Choroid plexus epithelial cell (primary cell): Measurements from ENCODE around the gene NSFL1C.
A peak's percentile ranks its signal among the peaks of the same experiment; 100 is the strongest.

Experiments
- DNase-seq: peaks from one replicate; pipeline ENCODE4 v3.0.0-alpha.2; 2010; ENCODE audit warnings: low read depth
- H3K4me3 ChIP-seq: 2 replicates; pipeline ENCODE4 v1.5.1; 2011; ENCODE audit warnings: low read depth, mild to moderate bottlenecking, control low read depth, low read length, moderate library complexity
- TF ChIP-seq, protein P1 (sequence below): conservative IDR thresholded peaks from 2 replicates; pipeline ENCODE4 v1.5.1; 2011; ENCODE audit warnings: low read depth, mild to moderate bottlenecking, control low read depth, inconsistent platforms, low read length, moderate library complexity

NSFL1C gene

DNA sequence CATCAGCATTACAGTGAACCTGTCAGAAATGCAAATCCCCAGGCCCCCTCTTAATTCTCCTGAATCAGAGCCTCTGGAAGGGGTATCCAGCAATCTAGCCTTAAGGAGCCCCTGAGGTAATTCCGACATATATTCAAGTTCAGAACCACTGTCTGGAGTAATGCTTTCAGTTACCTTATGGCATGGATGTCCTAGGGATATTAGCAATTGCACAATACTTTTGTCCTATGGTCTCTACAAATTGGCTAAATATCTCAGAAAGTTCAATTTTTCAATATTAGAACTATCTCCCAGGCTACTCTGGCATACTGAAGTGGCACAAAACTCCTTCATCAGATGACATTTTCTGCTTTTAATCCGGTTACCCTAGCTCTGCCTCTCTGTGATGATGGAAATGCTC, 6.4 kb downstream of the NSFL1C start:
- no peak for DNase-seq
- TF ChIP-seq, protein P1, sequence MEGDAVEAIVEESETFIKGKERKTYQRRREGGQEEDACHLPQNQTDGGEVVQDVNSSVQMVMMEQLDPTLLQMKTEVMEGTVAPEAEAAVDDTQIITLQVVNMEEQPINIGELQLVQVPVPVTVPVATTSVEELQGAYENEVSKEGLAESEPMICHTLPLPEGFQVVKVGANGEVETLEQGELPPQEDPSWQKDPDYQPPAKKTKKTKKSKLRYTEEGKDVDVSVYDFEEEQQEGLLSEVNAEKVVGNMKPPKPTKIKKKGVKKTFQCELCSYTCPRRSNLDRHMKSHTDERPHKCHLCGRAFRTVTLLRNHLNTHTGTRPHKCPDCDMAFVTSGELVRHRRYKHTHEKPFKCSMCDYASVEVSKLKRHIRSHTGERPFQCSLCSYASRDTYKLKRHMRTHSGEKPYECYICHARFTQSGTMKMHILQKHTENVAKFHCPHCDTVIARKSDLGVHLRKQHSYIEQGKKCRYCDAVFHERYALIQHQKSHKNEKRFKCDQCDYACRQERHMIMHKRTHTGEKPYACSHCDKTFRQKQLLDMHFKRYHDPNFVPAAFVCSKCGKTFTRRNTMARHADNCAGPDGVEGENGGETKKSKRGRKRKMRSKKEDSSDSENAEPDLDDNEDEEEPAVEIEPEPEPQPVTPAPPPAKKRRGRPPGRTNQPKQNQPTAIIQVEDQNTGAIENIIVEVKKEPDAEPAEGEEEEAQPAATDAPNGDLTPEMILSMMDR = no peak
- H3K4me3 ChIP-seq = no peak overlapping the region

DNA sequence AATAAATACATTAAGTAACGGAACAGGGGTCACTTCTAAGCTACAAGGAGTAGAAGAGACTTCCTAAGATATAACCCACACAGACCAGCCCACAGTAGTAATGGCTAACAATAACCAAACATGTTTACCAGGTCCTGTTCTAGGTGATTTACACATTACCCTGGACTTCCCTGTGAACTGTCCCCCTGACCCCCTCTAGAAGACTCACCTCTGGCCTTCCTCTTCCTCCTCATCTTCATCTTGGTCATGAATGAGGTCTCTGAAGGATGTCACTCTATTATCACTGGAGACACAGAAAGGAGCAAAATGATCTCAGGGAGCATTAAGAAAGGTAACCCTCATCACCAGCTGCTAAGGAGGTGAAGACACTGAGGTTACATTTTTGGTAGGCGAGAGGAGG, 8.7 kb downstream of the NSFL1C start:
- DNase-seq = no peak
- H3K4me3 ChIP-seq = no peak overlapping the region
- TF ChIP-seq, protein P1 = no peak

DNA sequence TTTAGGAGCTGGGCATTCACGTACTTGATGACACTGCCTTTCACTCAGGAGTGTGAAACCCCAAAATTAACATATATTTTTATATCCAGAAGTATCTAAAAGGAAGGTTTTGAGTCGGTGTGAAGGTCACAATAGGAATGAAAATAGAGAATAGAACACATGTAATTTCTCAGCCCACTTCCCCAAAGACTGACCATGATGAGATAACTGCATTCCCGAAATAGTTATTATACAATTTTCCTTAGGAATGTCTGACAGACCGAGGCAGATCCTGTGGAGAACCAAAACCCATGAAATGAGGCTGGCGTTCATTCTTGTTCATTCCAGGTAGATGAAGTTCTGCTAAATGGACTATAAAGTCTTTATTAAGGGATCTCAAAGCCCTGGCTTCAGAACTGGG, 10.3 kb downstream of the NSFL1C start:
- peak; percentile 69 for DNase-seq
- TF ChIP-seq, protein P1 = no peak
- no peak overlapping the region for H3K4me3 ChIP-seq

DNA sequence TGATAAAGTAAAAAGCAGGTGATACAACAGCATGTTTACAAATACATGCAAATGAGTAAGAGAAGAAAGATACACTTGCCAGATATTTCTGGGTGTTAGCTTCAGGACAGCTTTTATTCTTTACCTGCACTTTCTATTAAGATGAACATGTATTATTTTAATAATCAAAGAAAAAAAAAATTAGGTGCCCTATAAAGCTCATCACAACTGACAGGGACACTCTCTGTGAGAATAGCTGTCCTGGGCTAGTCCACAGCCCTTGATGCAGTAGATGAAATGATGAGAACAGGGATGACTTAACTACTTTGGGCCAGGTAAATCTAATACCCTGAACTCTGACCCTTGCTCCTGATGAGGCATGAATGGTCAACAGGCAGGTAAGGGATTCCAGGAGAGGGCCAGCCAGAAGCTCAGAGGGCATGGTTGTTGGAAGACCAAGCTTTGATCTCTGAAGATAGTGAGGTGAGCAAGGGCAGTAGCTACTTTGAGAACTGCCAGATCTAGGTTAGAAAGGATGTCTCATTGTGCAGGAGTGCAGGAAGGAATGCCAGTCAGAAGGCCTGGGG, 15.6 kb downstream of the NSFL1C start:
- no peak overlapping the region for H3K4me3 ChIP-seq
- TF ChIP-seq, protein P1 = no peak
- DNase-seq = no peak

DNA sequence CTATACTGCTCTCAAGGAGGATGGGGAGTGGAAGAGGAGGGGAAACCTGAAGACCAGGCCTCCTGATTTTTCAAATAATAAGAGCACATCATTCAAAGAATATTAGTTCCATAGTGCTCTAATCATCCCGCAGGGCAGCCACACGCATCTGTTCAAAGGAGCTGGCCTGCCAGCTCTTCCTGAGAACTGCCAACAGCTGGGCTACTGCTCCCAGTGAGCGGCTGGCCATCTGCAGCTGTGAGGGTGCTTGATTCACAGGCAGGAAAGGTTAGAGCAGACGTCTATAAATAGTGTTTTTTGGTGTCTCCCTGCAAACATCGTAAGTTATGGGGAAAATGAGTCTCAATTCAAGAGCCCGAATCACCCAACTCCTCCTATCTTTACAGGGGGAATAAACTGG, 17.3 kb downstream of the NSFL1C start:
- H3K4me3 ChIP-seq = no peak overlapping the region
- no peak for DNase-seq
- TF ChIP-seq, protein P1 = no peak

DNA sequence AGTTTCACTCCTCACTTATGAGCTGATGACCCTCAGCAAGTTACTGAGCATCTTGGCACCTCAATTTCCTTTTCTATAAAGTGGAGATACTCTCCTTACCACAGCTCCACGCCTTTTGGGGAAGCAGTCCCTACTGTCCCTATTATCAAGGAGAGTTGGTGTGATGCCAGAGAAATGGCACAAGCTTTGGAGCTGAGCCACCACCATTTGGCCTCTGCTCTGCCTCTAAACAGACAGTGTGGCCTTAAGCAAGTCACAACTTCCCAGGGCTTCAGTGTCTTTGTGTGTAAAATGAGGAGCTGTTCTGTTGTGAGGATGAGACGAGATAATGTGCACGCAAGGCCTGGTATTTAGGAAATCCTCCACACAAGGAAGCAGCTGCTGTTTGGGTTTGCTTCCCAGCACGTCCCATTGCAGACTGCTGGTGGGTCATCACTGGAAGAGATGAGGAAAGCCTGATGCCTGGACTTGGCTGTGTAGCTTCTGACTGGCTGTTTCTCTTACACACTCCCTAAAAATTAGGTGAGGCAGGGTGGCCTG, 18.5 kb downstream of the NSFL1C start:
- TF ChIP-seq, protein P1 = no peak
- no peak overlapping the region for H3K4me3 ChIP-seq
- DNase-seq = no peak

DNA sequence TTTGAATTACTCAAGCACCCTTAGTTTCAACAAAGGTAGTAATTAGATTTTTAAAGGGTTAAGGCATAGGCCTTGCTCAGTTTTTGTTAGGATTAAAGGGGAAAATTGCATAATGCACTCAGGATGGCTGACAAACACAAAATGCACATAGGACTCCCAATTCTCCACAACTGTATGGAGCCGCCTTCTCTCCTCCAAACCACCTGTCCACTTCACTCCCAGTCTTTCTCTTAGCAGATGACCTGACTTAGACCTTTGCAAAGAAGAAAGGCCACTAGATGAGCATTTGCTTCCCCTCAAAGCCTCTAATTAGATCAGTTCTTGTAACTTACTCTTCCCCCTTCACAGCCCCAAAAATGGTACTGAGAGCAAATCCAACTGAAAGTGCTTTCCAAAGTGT, 20.1 kb downstream of the NSFL1C start:
- no peak overlapping the region for H3K4me3 ChIP-seq
- no peak for DNase-seq
- TF ChIP-seq, protein P1 = no peak
